NCI-H2196 treated with DMSO at 0.1 percent for 48 hours (cell line): ENCODE data around the gene ITPR3.
"Not testable (repeated sequence)": the region's sequence is repeated elsewhere in the genome, so short reads cannot be mapped to it uniquely, and the experiment has no call there.

Experiments
- DNase-seq: peaks from one replicate; lab custom pipeline; 2025; ENCODE audit not compliant: unreplicated experiment; lab: John Stamatoyannopoulos, UW

ITPR3 gene

GRCh38 chr6:33610779-33611732 lies 10.1 kb upstream of the ITPR3 start:
- no peak for DNase-seq

- no peak for DNase-seq
Measured at GRCh38 chr6:33613146-33613794, 7.9 kb upstream of the ITPR3 start.

GRCh38 chr6:33613795-33614168 lies 7.3 kb upstream of the ITPR3 start:
- DNase-seq = no peak

- no peak for DNase-seq
Measured at GRCh38 chr6:33616113-33616512, 5.0 kb upstream of the ITPR3 start.

- no peak for DNase-seq
Measured at GRCh38 chr6:33616913-33617312, 4.2 kb upstream of the ITPR3 start.

- DNase-seq = no peak
Measured at GRCh38 chr6:33619166-33619840, 1.8 kb upstream of the ITPR3 start.

- DNase-seq = no peak
Measured at GRCh38 chr6:33620158-33620855, 815 bp upstream of the ITPR3 start.

- DNase-seq = peak; percentile 46
Measured at GRCh38 chr6:33621711-33622388, 728 bp downstream of the ITPR3 start.

- no peak for DNase-seq
Measured at GRCh38 chr6:33622456-33623431, 1.6 kb downstream of the ITPR3 start.

GRCh38 chr6:33623895-33624381 lies 2.8 kb downstream of the ITPR3 start:
- no peak for DNase-seq

- no peak for DNase-seq
Measured at GRCh38 chr6:33624856-33625255, 3.7 kb downstream of the ITPR3 start.

GRCh38 chr6:33627876-33628275 lies 6.8 kb downstream of the ITPR3 start:
- no peak for DNase-seq

- peak; percentile 58 for DNase-seq
Measured at GRCh38 chr6:33628401-33628964, 7.4 kb downstream of the ITPR3 start.

GRCh38 chr6:33630014-33630413 lies 8.9 kb downstream of the ITPR3 start:
- DNase-seq = no peak

- DNase-seq = not testable (repeated sequence)
Measured at GRCh38 chr6:33631521-33631920, 10.4 kb downstream of the ITPR3 start.

- DNase-seq = no peak
Measured at GRCh38 chr6:33631971-33632557, 10.9 kb downstream of the ITPR3 start.

- DNase-seq = no peak
Measured at GRCh38 chr6:33632558-33633039, 11.5 kb downstream of the ITPR3 start.

GRCh38 chr6:33633084-33633461 lies 12.0 kb downstream of the ITPR3 start:
- DNase-seq = no peak
